Mucosa of gallbladder (tissue), 1 donor: Measurements from ENCODE around the gene MAGEH1. TPM values are rescaled to one million over a fixed set of nuclear protein-coding genes. Genes with fewer than 3 reads are reported as not detected.

Source experiments
- DNase-seq: peaks from one replicate; pipeline ENCODE4 v3.0.0-alpha.2; 2020; ENCODE audit warnings: low spot score
- total RNA-seq: library from RNA; stranded (reverse); gene quantifications from one replicate; pipeline ENCODE4 v1.2.1, GENCODE V29; 2021
- donor health status: DM: no; HTN: no; CAD: no.

Gene MAGEH1
- total RNA-seq, 1 donor from 2014 or later: 24.6 TPM

DNA sequence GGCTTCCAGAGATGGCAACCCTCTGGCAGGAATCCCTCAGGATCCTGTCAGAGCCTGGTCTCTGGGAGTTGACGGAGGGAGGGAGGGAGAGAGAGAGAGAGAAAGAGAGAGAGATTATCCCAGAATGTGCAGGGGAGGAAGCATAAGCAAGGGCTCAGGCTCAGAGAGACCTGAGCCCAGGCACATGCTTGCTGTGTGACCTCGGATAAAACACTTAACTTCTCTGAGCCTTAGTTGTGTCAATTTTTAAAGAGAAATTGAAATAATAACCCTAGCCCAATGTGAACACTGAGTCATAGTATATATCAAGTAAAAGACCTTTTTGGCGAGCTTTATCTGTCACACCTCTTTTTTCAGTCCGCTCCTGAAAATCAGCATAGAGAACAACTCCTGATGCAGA is 38.2 kb downstream of the MAGEH1 start:
- DNase-seq: no peak

DNA sequence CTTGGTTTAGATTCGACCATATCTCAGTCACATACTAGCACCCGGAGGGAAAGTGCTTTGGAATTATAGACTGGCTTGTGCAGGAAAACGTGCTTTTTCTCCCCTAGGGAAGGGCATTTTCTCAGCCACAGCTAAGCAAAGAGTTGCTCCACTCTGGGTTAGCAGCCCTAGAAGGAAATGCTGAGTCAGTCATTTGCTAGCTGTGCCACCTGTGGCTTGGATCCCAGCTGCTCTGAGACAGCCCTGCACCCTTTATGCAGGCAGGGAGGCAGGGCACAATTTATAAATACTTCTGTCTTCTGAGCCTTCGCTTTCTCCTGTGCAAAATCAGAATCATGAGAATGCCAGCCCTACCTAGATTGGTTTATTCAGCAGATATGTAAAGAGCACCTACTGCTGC is 39.0 kb downstream of the MAGEH1 start:
- DNase-seq: no peak

Other genes with a start within 250 kb of the MAGEH1 start
- not detected for gene PAGE5, start 231.8 kb upstream of the MAGEH1 start, total RNA-seq
- gene PAGE3, start 187.2 kb upstream of the MAGEH1 start, total RNA-seq: not detected
- gene USP51, start 37.7 kb downstream of the MAGEH1 start, total RNA-seq: 1.9 TPM
- gene FOXR2, start 171.3 kb downstream of the MAGEH1 start, total RNA-seq: not detected